Trophoblast cell (in vitro differentiated cells and primary cell): ENCODE measurements around the gene PRRC1. TPM values are rescaled to one million over a fixed set of nuclear protein-coding genes. Genes with fewer than 3 reads are reported as not detected.

ENCODE experiments used
- DNase-seq, 2 donors: peaks; one replicate each; pipeline ENCODE4 v3.0.0-alpha.2; 2016
- H2AFZ ChIP-seq: 2 replicates; pipeline ENCODE4 v1.6.1; 2013; ENCODE audit warnings: low read length, moderate library complexity, mild to moderate bottlenecking; ENCODE audit not compliant: insufficient read depth, poor library complexity
- H2AK5ac ChIP-seq: 2 replicates; pipeline ENCODE4 v1.6.1; 2013; ENCODE audit warnings: mild to moderate bottlenecking, low read length
- H2BK120ac ChIP-seq: 2 replicates; pipeline ENCODE4 v1.6.1; 2013; ENCODE audit warnings: low read length, mild to moderate bottlenecking, moderate library complexity; ENCODE audit not compliant: insufficient read depth, poor library complexity
- H2BK12ac ChIP-seq: 2 replicates; pipeline ENCODE4 v1.6.1; 2013; ENCODE audit warnings: mild to moderate bottlenecking, low read length, moderate library complexity
- H2BK5ac ChIP-seq: 2 replicates; pipeline ENCODE4 v1.6.1; 2013; ENCODE audit warnings: low read length, low read depth, moderate library complexity, mild to moderate bottlenecking; ENCODE audit not compliant: poor library complexity
- H3K14ac ChIP-seq: 2 replicates; pipeline ENCODE4 v1.6.1; 2013; ENCODE audit warnings: mild to moderate bottlenecking, low read length
- H3K18ac ChIP-seq: 2 replicates; pipeline ENCODE4 v1.6.1; 2013; ENCODE audit warnings: mild to moderate bottlenecking, low read length
- H3K23ac ChIP-seq: 2 replicates; pipeline ENCODE4 v1.6.1; 2013; ENCODE audit warnings: low read length
- H3K27ac ChIP-seq: 2 replicates; pipeline ENCODE4 v1.5.1; 2013; ENCODE audit warnings: low read depth, mild to moderate bottlenecking, inconsistent platforms, low read length, moderate library complexity
- H3K27me3 ChIP-seq: 2 replicates; pipeline ENCODE4 v1.6.1; 2013; ENCODE audit warnings: inconsistent platforms, mild to moderate bottlenecking, low read length, moderate library complexity; ENCODE audit not compliant: insufficient read depth
- H3K36me3 ChIP-seq, 2 experiments: 1 replicate in 1 of 2; 2 replicates in 1 of 2; pipeline ENCODE4 v1.6.1; 2013; ENCODE audit warnings: low read length in 2 of 2, mild to moderate bottlenecking in 2 of 2, moderate library complexity in 1 of 2; ENCODE audit not compliant: insufficient read depth in 2 of 2, control insufficient read depth in 1 of 2
- H3K4ac ChIP-seq: 2 replicates; pipeline ENCODE4 v1.6.1; 2013; ENCODE audit warnings: low read depth, mild to moderate bottlenecking, low read length, moderate library complexity
- H3K4me1 ChIP-seq, 2 experiments: 1 replicate in 1 of 2; 2 replicates in 1 of 2; pipeline ENCODE4 v1.6.1; 2013; ENCODE audit warnings: low read length in 2 of 2, mild to moderate bottlenecking in 2 of 2, moderate library complexity in 1 of 2; ENCODE audit not compliant: insufficient read depth in 2 of 2, control insufficient read depth in 1 of 2
- H3K4me2 ChIP-seq: 2 replicates; pipeline ENCODE4 v1.6.1; 2013; ENCODE audit warnings: inconsistent platforms, mild to moderate bottlenecking, low read length, moderate library complexity
- H3K4me3 ChIP-seq: 2 replicates; pipeline ENCODE4 v1.5.1; 2013; ENCODE audit warnings: mild to moderate bottlenecking, low read depth, low read length, inconsistent platforms
- H3K79me1 ChIP-seq: one replicate; pipeline ENCODE4 v1.6.1; 2013; ENCODE audit warnings: low read length
- H3K79me2 ChIP-seq: 2 replicates; pipeline ENCODE4 v1.6.1; 2013; ENCODE audit warnings: low read length, mild to moderate bottlenecking; ENCODE audit not compliant: control insufficient read depth, insufficient read depth, poor library complexity
- H3K9ac ChIP-seq: 2 replicates; pipeline ENCODE4 v1.6.1; 2013; ENCODE audit warnings: mild to moderate bottlenecking, low read length
- H3K9me3 ChIP-seq: 2 replicates; pipeline ENCODE4 v1.6.1; 2013; ENCODE audit warnings: low read depth, mild to moderate bottlenecking, control low read depth, inconsistent platforms, low read length; ENCODE audit not compliant: insufficient read depth
- H4K12ac ChIP-seq: 2 replicates; pipeline ENCODE4 v1.6.1; 2013; ENCODE audit warnings: low read depth, mild to moderate bottlenecking, low read length, moderate library complexity
- H4K8ac ChIP-seq: 2 replicates; pipeline ENCODE4 v1.6.1; 2013; ENCODE audit warnings: low read depth, mild to moderate bottlenecking, low read length, moderate library complexity
- H4K91ac ChIP-seq: one replicate; pipeline ENCODE4 v1.6.1; 2013; ENCODE audit warnings: low read depth, mild to moderate bottlenecking, low read length, moderate library complexity
- WGBS: extraction: QIAGEN DNeasy Blood & Tissue Kit; methylation state at CpG from one replicate; pipeline ENCODE4 v1.1.7; 2013; ENCODE audit warnings: missing lambda C conversion rate; ENCODE audit not compliant: insufficient read length, insufficient coverage; ENCODE audit errors: extremely low coverage; 5-methylcytosine and 5-hydroxymethylcytosine counted together
- polyA plus RNA-seq: library from polyadenylated mRNA; stranded (reverse); fragments of 200-250 nt; gene quantifications from 2 replicates; pipeline ENCODE4 v1.2.3, GENCODE V29; 2013

Gene PRRC1
- polyA plus RNA-seq, result 115 and 117 TPM in 2 replicates

DNA sequence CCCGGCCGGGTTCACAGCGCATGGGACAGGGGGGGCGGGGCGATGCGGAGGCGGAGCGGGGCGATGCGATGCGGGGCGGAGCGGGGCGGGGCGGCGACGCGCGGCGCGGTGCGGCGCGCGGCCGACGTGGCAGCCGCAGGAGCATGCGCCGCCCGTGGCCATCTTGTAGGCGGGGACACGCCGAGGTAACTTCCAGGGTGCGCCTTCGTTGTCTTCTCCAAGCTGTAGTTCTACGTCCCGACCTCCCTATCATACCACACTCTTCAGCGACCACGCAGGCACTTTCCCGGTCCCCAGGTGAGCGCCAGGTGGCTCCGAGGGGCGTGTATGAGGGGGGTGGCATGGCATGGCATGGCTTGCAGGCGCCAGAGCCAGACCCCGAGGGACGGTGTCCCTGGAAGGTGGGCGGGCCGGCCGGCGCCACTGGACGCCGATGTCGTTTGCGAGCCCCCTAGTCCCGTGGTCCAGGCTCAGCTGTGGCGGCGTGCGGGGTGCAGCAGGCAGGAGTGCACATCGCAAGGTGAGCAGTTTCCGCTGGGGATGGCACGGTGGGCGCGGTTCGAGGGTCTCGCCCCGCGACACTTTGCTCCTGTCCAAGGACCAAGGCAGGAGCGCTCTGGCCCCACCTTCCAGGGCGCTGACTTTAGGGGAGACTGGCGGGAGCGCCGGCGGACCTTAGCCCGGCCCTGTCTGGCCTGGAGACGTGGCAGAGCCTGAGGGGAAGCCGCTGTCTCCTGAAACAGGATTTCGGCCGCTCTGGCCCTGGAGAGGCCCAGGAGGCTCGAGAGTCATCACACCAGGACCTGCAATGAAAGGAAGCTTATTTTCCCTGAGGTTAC lies at the start of gene PRRC1:
TSS of gene PRRC1 (plus strand) at position 161 of the 839 bp plus-strand sequence. CDS start 5,840 bp downstream, outside the sequence.
- H3K36me3 ChIP-seq, result peaks cover 3% of the 10 kb centered on the region in 2 experiments
- peak within 1 kb of the TSS; percentile 73 for H3K27ac ChIP-seq
- H4K12ac ChIP-seq, result peak within 1 kb of the TSS; percentile 79
- H3K4me3 ChIP-seq, result peak within 1 kb of the TSS; percentile 99
- H3K9ac ChIP-seq, result peak within 1 kb of the TSS; percentile 86
- H2AK5ac ChIP-seq, result peak within 1 kb of the TSS; percentile 6
- H4K8ac ChIP-seq, result peak within 1 kb of the TSS; percentile 71
- peaks cover 12% of the 10 kb centered on the region for H3K79me2 ChIP-seq
- H3K79me1 ChIP-seq, result peaks cover 9% of the 10 kb centered on the region
- peak within 1 kb of the TSS; percentile 30 for H3K4ac ChIP-seq
- DNase-seq, result peak; percentile 78 to 87
- H3K18ac ChIP-seq, result peak within 1 kb of the TSS; percentile 62
- peaks cover 0 to 6% of the 10 kb centered on the region in 2 experiments for H3K4me1 ChIP-seq
- H4K91ac ChIP-seq, result peak within 1 kb of the TSS; percentile 79
- peak within 1 kb of the TSS; percentile 44 for H2BK5ac ChIP-seq
- H2BK120ac ChIP-seq, result peak within 1 kb of the TSS; percentile 33
- H3K9me3 ChIP-seq, result peaks cover 3% of the 10 kb centered on the region
- H2BK12ac ChIP-seq, result no peak within 1 kb of the TSS
- H3K14ac ChIP-seq, result peak within 1 kb of the TSS; percentile 69
- no CpG with 5 or more reads among the region's 80 CpGs for WGBS
- no peaks in the 10 kb centered on the region for H3K27me3 ChIP-seq
- H2AFZ ChIP-seq, result peak within 1 kb of the TSS; percentile 97
- no peak within 1 kb of the TSS for H3K23ac ChIP-seq
- H3K4me2 ChIP-seq, result peak within 1 kb of the TSS; percentile 96

DNA sequence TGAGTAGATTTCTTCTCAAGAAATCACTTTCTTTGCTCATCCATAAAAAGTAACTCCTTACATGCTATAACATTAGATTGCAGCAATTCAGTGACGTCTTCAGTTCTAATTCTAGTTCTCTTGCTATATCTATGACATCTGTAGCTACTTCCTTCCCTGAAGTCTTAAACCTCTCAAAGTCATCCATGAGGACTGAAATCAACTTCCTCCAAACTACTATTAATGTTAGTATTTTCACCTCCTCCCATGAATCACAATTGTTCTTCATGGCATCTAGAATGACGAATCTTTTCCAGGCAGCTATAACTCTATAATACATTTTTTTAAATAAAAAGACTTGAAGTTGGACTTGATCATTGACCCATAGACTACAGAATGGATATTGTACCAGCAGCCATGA lies 46.2 kb upstream of the PRRC1 start:
- Histone ChIP-seq H4K8ac (no peak overlapping the region), H2AFZ (no peak overlapping the region), H3K9ac (no peak overlapping the region), H3K4me3 (no peak overlapping the region), H3K27me3 (no peaks in the 10 kb centered on the region), H4K91ac (no peak overlapping the region), H3K18ac (no peak overlapping the region), H3K4me1 (no peaks in the 10 kb centered on the region), H2BK5ac (no peak overlapping the region), H3K14ac (no peak overlapping the region), H2AK5ac (no peak overlapping the region), H2BK120ac (no peak overlapping the region), H3K4ac (no peak overlapping the region), H3K79me1 (no peaks in the 10 kb centered on the region), H3K79me2 (no peaks in the 10 kb centered on the region), H3K27ac (no peak overlapping the region), H3K4me2 (no peak overlapping the region), H2BK12ac (no peak overlapping the region), H3K9me3 (no peaks in the 10 kb centered on the region), H3K23ac (no peak overlapping the region), H4K12ac (no peak overlapping the region), H3K36me3 (no peaks in the 10 kb centered on the region)
- no CpG with 5 or more reads among the region's 2 CpGs for WGBS
- DNase-seq, result no peak

DNA sequence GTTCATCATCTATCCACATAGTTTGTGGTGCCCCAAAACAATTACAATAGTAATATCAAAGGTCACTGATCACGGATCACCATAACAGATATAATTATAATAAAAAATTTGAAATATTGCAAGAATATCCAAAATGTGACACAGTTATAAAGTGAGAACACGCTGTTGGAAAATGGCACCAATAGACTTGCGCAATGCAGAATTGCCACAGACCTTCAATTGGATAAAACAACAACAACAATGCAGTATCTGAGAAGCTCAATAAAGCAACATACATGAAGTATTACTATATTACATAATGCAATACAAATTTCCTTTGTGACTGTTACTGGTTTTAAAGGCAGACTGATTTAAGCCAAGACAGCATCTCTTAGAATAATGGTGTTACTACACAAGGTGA lies 44.7 kb upstream of the PRRC1 start:
- Histone ChIP-seq H3K14ac (no peak overlapping the region), H3K9me3 (no peaks in the 10 kb centered on the region), H3K79me1 (no peaks in the 10 kb centered on the region), H4K12ac (no peak overlapping the region), H3K36me3 (no peaks in the 10 kb centered on the region), H3K79me2 (no peaks in the 10 kb centered on the region), H3K4ac (no peak overlapping the region), H2BK5ac (no peak overlapping the region), H3K9ac (no peak overlapping the region), H3K27me3 (no peaks in the 10 kb centered on the region), H2BK120ac (no peak overlapping the region), H3K23ac (no peak overlapping the region), H3K4me3 (no peak overlapping the region), H3K18ac (no peak overlapping the region), H3K4me1 (no peaks in the 10 kb centered on the region), H4K8ac (no peak overlapping the region), H3K27ac (no peak overlapping the region), H4K91ac (no peak overlapping the region), H2AK5ac (no peak overlapping the region), H3K4me2 (no peak overlapping the region), H2BK12ac (no peak overlapping the region), H2AFZ (no peak overlapping the region)
- no peak for DNase-seq
- no CpG with 5 or more reads among the region's 3 CpGs for WGBS

DNA sequence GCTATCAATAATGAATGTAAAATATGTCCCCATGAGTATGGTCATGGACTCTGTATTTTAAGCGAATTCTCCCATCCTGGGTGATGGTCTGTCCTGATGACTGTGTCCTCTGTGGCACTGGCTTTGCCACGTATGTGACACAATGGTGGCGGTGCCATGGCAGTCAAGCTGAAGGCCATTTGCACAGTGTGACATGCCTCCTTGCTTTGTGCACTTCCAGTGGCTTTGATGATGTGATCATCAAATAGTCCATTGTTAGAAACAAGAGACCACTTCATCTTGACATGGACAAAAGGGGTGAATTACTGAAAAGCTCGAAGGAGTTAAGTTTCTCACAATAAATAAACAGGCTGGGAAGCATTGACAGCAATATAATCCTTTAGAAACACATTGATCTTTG lies 31.0 kb upstream of the PRRC1 start:
- Histone ChIP-seq H2BK12ac (no peak overlapping the region), H2AK5ac (no peak overlapping the region), H3K4me3 (peak overlapping the region; percentile 12), H3K27me3 (no peaks in the 10 kb centered on the region), H2AFZ (no peak overlapping the region), H3K14ac (no peak overlapping the region), H3K36me3 (no peaks in the 10 kb centered on the region), H3K9me3 (no peaks in the 10 kb centered on the region), H3K23ac (no peak overlapping the region), H4K12ac (no peak overlapping the region), H3K79me1 (no peaks in the 10 kb centered on the region), H2BK5ac (no peak overlapping the region), H3K79me2 (no peaks in the 10 kb centered on the region), H3K4me2 (no peak overlapping the region), H3K4ac (no peak overlapping the region), H3K4me1 (no peaks in the 10 kb centered on the region), H4K91ac (no peak overlapping the region), H3K9ac (peak overlapping the region; percentile 15), H3K18ac (no peak overlapping the region), H4K8ac (no peak overlapping the region), H3K27ac (no peak overlapping the region), H2BK120ac (no peak overlapping the region)
- no peak for DNase-seq
- no CpG with 5 or more reads among the region's 4 CpGs for WGBS
